ENCODE measurements around the gene INS. TPM values are rescaled to one million over a fixed set of nuclear protein-coding genes. Genes with fewer than 3 reads are reported as not detected.

Gene INS
- total and polyA plus RNA-seq, 10 of the 15 experiments (the other 5 are each of a cell fraction or from before 2014, with no cell fraction given): not detected

DNA sequence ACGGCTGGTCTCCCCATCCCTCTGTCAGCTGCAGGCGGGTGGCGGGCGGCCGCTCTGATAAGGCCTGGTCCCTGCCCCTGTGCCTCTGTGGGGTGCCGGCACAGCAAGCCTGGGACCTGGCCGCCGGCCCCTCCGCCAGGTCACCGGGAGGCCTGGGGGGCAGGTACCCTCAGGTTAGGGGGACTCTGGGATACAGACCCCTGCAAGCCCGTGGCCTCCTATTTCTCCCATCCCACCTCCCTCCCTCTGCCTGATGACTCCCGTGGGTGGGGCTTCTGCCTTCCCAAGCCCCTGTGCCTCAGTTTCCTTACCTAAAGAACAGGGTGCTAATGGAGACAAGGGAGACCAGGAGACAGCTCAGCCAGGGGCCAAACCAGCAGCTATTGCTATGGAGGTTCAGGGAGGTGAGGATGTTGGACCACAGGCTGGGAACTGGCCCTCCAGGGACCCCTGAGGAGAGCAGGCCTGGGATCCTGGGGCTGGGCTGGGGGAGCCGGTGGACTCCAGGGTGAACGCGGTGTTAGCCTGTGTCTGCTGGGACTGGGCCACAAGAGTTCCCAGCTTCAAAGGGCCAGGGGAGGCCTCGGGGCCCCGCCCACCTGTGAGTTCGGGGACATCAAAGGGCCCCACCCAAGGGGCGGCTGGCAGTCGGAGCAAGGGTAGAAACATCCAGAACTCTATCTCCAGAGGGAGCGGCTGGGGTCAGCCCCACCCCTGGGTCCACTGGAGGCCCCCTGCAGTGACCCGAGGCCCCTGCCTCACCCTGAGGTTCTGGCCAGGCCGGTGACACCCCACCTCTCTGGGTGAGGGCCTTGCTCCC lies 42.6 kb upstream of the INS start (continued):
- TF ChIP-seq, protein P1, sequence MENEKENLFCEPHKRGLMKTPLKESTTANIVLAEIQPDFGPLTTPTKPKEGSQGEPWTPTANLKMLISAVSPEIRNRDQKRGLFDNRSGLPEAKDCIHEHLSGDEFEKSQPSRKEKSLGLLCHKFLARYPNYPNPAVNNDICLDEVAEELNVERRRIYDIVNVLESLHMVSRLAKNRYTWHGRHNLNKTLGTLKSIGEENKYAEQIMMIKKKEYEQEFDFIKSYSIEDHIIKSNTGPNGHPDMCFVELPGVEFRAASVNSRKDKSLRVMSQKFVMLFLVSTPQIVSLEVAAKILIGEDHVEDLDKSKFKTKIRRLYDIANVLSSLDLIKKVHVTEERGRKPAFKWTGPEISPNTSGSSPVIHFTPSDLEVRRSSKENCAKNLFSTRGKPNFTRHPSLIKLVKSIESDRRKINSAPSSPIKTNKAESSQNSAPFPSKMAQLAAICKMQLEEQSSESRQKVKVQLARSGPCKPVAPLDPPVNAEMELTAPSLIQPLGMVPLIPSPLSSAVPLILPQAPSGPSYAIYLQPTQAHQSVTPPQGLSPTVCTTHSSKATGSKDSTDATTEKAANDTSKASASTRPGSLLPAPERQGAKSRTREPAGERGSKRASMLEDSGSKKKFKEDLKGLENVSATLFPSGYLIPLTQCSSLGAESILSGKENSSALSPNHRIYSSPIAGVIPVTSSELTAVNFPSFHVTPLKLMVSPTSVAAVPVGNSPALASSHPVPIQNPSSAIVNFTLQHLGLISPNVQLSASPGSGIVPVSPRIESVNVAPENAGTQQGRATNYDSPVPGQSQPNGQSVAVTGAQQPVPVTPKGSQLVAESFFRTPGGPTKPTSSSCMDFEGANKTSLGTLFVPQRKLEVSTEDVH (IDR thresholded peaks at IDR 0.05; ENCODE audit: low read depth, partially characterized antibody): no peak
- TF ChIP-seq MYC (IDR thresholded peaks at IDR 0.05; ENCODE audit: insufficient read depth, insufficient read length, insufficient replicate concordance, low read length, severe bottlenecking) (no peak), CBFB (IDR thresholded peaks at IDR 0.05; ENCODE audit: low read depth) (no peak), MTA3 (IDR thresholded peaks at IDR 0.05; ENCODE audit: borderline replicate concordance, low read length) (no peak), ZZZ3 (IDR thresholded peaks at IDR 0.05; ENCODE audit: control insufficient read depth, insufficient read length, low read depth) (no peak), SIX5 (IDR thresholded peaks at IDR 0.05; ENCODE audit: low read depth, low read length, severe bottlenecking) (no peak), NR2C2 (IDR thresholded peaks at IDR 0.05; ENCODE audit: borderline replicate concordance, control insufficient read depth, insufficient read length, low read depth) (no peak)
- TF ChIP-seq, protein P2, sequence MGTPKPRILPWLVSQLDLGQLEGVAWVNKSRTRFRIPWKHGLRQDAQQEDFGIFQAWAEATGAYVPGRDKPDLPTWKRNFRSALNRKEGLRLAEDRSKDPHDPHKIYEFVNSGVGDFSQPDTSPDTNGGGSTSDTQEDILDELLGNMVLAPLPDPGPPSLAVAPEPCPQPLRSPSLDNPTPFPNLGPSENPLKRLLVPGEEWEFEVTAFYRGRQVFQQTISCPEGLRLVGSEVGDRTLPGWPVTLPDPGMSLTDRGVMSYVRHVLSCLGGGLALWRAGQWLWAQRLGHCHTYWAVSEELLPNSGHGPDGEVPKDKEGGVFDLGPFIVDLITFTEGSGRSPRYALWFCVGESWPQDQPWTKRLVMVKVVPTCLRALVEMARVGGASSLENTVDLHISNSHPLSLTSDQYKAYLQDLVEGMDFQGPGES (IDR thresholded peaks at IDR 0.05): no peak
